Astrocyte of the spinal cord (primary cell): ENCODE results near the gene ME3.

Source experiments
- DNase-seq: peaks from one replicate; pipeline ENCODE4 v3.0.0; 2011; ENCODE audit warnings: low read depth, low spot score
- H3K4me3 ChIP-seq: 2 replicates; pipeline ENCODE4 v1.5.1; 2011; ENCODE audit warnings: low read depth, mild to moderate bottlenecking, low read length, moderate library complexity
- in situ Hi-C: cut with HindIII; loops from 2 replicates; pipeline ENCODE4 v1.10.0; 2017; ENCODE audit warnings: low sequenced_read_pairs
- TF ChIP-seq, protein P1 (sequence below): IDR thresholded peaks from 2 replicates; pipeline ENCODE4 v1.5.1; 2012; ENCODE audit warnings: low read depth, mild to moderate bottlenecking, low read length, inconsistent platforms

The ME3 gene

DNA sequence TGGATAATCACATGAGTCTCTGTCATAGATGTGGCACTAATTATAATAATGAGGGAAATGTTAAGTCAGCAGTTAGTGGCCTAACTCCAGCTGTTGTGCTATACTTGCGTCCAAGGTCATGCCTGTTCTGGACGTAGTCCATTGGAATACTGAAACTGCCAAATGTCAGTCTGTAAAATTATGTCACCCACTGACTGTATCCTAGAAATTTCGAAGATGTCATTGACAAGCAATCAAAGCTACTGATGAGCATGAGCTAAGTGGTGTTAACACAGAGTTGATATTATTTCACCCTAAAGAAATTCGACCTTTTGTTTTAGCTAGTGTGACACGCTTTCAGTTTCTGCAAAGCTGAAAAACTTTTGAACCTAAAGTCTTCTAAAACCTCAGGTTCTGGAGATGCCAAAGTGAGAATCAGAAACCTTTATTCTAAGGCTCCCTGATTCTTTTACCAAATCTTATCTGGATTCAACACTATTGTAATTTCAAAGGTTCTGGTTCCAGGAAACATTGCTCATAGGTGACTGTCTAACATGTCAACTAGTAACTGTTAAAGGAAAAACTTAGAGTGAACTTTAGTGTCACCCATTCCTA, 14.9 kb upstream of the ME3 start:
- TF ChIP-seq, protein P1, sequence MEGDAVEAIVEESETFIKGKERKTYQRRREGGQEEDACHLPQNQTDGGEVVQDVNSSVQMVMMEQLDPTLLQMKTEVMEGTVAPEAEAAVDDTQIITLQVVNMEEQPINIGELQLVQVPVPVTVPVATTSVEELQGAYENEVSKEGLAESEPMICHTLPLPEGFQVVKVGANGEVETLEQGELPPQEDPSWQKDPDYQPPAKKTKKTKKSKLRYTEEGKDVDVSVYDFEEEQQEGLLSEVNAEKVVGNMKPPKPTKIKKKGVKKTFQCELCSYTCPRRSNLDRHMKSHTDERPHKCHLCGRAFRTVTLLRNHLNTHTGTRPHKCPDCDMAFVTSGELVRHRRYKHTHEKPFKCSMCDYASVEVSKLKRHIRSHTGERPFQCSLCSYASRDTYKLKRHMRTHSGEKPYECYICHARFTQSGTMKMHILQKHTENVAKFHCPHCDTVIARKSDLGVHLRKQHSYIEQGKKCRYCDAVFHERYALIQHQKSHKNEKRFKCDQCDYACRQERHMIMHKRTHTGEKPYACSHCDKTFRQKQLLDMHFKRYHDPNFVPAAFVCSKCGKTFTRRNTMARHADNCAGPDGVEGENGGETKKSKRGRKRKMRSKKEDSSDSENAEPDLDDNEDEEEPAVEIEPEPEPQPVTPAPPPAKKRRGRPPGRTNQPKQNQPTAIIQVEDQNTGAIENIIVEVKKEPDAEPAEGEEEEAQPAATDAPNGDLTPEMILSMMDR = no peak
- in situ Hi-C loops = no loop called here
- no peak overlapping the region for H3K4me3 ChIP-seq
- DNase-seq = no peak

DNA sequence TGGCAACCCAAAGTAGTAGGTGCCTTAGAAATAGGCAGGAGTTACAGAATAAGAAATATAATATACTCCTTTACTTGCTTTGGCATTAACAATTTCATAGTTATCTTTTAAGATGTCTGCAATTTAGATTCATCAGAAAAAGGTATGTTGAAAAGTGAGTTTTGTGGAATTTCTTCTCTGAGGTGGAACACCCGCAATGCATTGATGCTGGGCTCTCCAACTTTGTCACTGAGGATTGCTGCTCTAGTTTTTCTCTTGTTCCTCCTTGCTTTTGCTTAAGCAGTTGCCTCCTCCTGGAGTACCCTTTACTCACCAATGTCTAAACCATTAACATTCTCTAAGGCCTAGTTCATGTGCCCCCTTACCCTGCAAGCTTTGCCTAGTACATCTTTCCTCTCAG, 14.1 kb upstream of the ME3 start:
- in situ Hi-C loops = no loop called here

DNA sequence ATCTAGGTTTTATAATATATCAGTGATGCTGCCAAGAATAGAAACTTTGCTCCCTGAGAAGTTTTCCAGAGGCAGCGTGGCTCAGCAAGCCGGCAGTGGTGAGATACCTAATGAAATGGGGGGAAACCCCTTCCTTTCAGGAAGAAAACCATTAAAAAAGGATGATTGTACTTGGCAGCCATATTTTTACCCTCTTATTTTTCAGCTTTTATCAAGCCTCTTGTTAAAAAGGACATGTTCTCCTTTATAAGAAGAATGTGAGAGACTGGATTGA, 9.0 kb upstream of the ME3 start:
- no peak overlapping the region for H3K4me3 ChIP-seq
- TF ChIP-seq, protein P1 = no peak
- in situ Hi-C loops = no loop called here
- no peak for DNase-seq

More for the DNA sequence above, 14.1 kb upstream of the ME3 start:
- no peak for DNase-seq
- H3K4me3 ChIP-seq = no peak overlapping the region
- TF ChIP-seq, protein P1 = no peak

DNA sequence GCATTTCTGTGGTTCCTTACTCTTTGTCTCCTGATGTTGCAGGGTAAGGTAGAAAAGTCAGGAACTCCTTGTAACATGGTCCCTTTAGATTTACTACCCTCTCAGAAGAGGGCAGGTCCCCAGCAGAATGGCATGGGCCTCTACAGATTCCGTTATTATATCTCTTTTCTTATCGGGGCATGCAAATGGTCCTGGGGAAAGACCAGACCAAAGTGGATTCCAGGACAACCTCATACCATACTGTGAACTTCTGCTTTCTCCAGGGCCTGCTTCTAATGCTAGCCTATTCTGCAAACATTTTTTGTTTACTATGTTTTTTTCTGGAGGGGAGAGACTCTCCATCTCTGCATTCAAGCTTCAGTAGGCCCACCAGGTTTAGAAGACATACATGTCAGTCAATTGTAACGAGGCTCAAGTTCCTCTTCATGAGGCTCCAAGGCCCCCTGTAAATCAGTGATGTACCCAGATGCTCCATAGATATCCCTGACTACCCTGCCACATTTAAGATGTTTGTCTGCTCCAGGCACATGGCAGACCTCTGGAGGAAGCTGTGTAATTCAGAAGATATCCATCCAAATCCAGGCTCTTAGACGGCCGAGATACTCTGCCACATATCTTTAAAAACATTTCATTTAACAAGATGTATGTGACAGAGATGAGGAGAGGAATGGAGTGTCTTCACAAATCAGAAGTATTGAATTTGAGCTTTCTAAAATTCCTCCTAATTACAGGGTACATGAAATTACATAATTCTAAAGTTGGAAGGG, 8.5 kb upstream of the ME3 start:
- in situ Hi-C loops = no loop called here
- no peak for DNase-seq
- no peak overlapping the region for H3K4me3 ChIP-seq
- TF ChIP-seq, protein P1 = no peak

DNA sequence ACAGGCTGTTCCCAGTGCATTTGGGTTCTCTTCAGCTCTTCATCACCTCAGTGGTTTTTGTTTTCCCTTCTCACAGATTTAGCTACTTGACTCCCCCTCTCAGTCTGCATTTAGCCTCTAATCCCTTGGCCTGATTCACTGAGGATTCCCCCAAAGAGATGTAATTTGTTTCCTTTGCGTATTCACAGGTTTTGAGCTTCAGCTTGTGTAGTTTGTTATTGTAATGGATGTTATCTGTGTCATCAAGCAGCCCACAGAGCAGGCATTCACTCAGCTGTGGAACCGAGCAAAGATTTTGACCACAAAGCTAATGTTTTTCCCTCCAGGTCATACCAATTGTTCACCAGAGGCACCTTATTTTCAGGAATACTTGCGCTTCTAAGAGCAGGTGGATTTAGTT, 6.4 kb upstream of the ME3 start:
- no peak overlapping the region for H3K4me3 ChIP-seq
- TF ChIP-seq, protein P1 = no peak
- peak; percentile 71 for DNase-seq
- in situ Hi-C loops = no loop called here

DNA sequence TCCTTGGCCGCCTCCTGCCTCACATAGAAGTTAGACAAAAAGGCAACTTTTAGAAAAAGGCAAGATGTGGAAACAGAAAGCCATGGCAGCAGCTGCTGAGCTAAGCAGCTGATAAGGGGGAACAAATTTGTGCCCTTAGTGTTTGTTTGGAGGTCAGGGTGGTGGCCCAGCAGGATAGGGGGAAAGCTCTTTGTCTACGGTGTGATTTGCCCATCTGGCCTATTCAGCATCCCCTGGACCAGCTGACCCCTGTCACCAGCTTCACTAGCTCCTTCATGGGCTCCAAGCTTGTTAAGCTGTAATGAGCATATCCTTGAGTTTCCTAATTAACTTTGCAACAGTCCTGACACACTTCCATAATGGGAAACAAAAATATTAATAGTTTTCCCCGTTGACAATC, 5.9 kb upstream of the ME3 start:
- TF ChIP-seq, protein P1 = no peak
- in situ Hi-C loops = no loop called here
- DNase-seq = no peak

More for the DNA sequence above, 5.9 kb upstream of the ME3 start:
- no peak overlapping the region for H3K4me3 ChIP-seq
